OCI-LY7 (cell line): ENCODE results near the gene UBE2J1. TPM values are rescaled to one million over a fixed set of nuclear protein-coding genes. Genes with fewer than 3 reads are reported as not detected.

ENCODE experiments used
- BruUV-seq: library from RNA; stranded (reverse); fragments of 400-500 nt; replicated peaks from 2 replicates; lab custom pipeline; 2021; lab: Mats Ljungman, UMichigan
- CTCF ChIA-PET: fragments of 300-600 bp; sonication (Branson Sonifier 250); formaldehyde crosslinking; loops from one replicate; lab custom pipeline; 2022; ENCODE audit warnings: antibody characterized with exemption; ENCODE audit not compliant: unreplicated experiment; lab: Charles Lee
- POLR2A ChIA-PET: fragments of 300-600 bp; sonication (Branson Sonifier 250); formaldehyde crosslinking; loops from one replicate; lab custom pipeline; 2022; ENCODE audit warnings: antibody characterized with exemption; lab: Charles Lee
- DNase-seq: peaks from one replicate; pipeline ENCODE4 v3.0.0-alpha.2; 2015; ENCODE audit warnings: low spot score
- H2AFZ ChIP-seq: fragments of 200-600 bp; sonication (generic), shearing (Covaris generic); 2 replicates; pipeline ENCODE4 v1.6.1; 2014; ENCODE audit warnings: mild to moderate bottlenecking, antibody characterized with exemption, low read length, moderate library complexity
- H3K27ac ChIP-seq: fragments of 200-600 bp; sonication (generic); 2 replicates; pipeline ENCODE4 v1.5.1; 2014; ENCODE audit warnings: mixed run types, low read depth, mild to moderate bottlenecking, moderate library complexity, low read length, inconsistent platforms; ENCODE audit not compliant: poor library complexity, severe bottlenecking
- H3K36me3 ChIP-seq: fragments of 200-600 bp; sonication (generic); 2 replicates; pipeline ENCODE4 v1.6.1; 2014; ENCODE audit warnings: mild to moderate bottlenecking, antibody characterized with exemption, low read length, moderate library complexity, mixed read lengths; ENCODE audit not compliant: insufficient read depth
- H3K4me1 ChIP-seq: fragments of 200-600 bp; sonication (generic); 2 replicates; pipeline ENCODE4 v1.5.1; 2014; ENCODE audit warnings: mild to moderate bottlenecking, low read length; ENCODE audit not compliant: insufficient read depth, poor library complexity, severe bottlenecking
- H3K4me2 ChIP-seq: fragments of 200-600 bp; sonication (generic); 2 replicates; pipeline ENCODE4 v1.6.1; 2014; ENCODE audit warnings: mild to moderate bottlenecking, low read length
- H3K4me3 ChIP-seq: fragments of 200-600 bp; sonication (generic); 2 replicates; pipeline ENCODE4 v1.5.1; 2014; ENCODE audit warnings: mild to moderate bottlenecking, low read depth, low read length; ENCODE audit not compliant: poor library complexity, severe bottlenecking
- H3K79me2 ChIP-seq: fragments of 200-600 bp; sonication (generic); 2 replicates; pipeline ENCODE4 v1.6.1; 2016; ENCODE audit warnings: low read depth, mild to moderate bottlenecking, low read length, moderate library complexity, mixed read lengths; ENCODE audit not compliant: insufficient read depth
- H3K9me2 ChIP-seq: fragments of 200-600 bp; sonication (generic); 2 replicates; pipeline ENCODE4 v1.6.1; 2016; ENCODE audit warnings: mild to moderate bottlenecking, low read length, mixed read lengths; ENCODE audit not compliant: insufficient read depth
- H3K9me3 ChIP-seq: fragments of 200-600 bp; sonication (generic); 2 replicates; pipeline ENCODE4 v1.6.1; 2014; ENCODE audit warnings: mild to moderate bottlenecking, mixed run types, low read length, mixed read lengths
- H4K20me1 ChIP-seq: fragments of 200-600 bp; sonication (generic); 2 replicates; pipeline ENCODE4 v1.6.1; 2014; ENCODE audit warnings: mild to moderate bottlenecking, antibody characterized with exemption, low read length, moderate library complexity, mixed read lengths; ENCODE audit not compliant: insufficient read depth
- EZH2phosphoT487 ChIP-seq: fragments of 200-600 bp; sonication (generic); IDR thresholded peaks from 2 replicates; pipeline ENCODE4 v1.6.1; 2018; ENCODE audit warnings: low read depth, borderline replicate concordance, mild to moderate bottlenecking, mixed run types, antibody characterized with exemption, low read length, moderate library complexity, mixed read lengths
- intact Hi-C: fragments of 100-400 bp; cut with micrococcal nuclease; formaldehyde crosslinking; loops from one replicate; pipeline ENCODE4 v1.10.0; 2022; ENCODE audit not compliant: unreplicated experiment
- total RNA-seq, 2 experiments: library from RNA; depleted of rRNA in 1 of 2; stranded (reverse); fragments of >200 nt in 1 of 2; shearing (Covaris generic) in 1 of 2; gene quantifications; 2 replicates each; pipeline ENCODE4 v1.2.3, GENCODE V29; 2014 to 2022
- TF ChIP-seq, protein P1 (sequence below): fragments of 200-600 bp; sonication (generic); conservative IDR thresholded peaks from 2 replicates; pipeline ENCODE4 v1.5.1; 2014; ENCODE audit warnings: mild to moderate bottlenecking, antibody characterized with exemption, low read length, moderate library complexity, mixed read lengths

The UBE2J1 gene
- total RNA-seq, 2 experiments from 2014 or later, result 117 to 243 TPM

- Histone ChIP-seq H2AFZ (peak overlapping the region; percentile 22; the same call in 1 of the 2 replicates), H3K9me3 (peaks cover 5% of the 10 kb centered on the region; the same call in 1 of the 2 replicates), H3K79me2 (peaks cover 13% of the 10 kb centered on the region; the same call in 1 of the 2 replicates), H3K27ac (peak overlapping the region; percentile 83), H3K4me3 (peak overlapping the region; percentile 56), H4K20me1 (no peaks in the 10 kb centered on the region), H3K9me2 (no peaks in the 10 kb centered on the region), H3K4me1 (peaks cover 56% of the 10 kb centered on the region), H3K4me2 (peak overlapping the region; percentile 86), H3K36me3 (peaks cover 6% of the 10 kb centered on the region; the same call in 1 of the 2 replicates)
- BruUV-seq, result TSS peak; percentile 89
- TF ChIP-seq, protein P1, sequence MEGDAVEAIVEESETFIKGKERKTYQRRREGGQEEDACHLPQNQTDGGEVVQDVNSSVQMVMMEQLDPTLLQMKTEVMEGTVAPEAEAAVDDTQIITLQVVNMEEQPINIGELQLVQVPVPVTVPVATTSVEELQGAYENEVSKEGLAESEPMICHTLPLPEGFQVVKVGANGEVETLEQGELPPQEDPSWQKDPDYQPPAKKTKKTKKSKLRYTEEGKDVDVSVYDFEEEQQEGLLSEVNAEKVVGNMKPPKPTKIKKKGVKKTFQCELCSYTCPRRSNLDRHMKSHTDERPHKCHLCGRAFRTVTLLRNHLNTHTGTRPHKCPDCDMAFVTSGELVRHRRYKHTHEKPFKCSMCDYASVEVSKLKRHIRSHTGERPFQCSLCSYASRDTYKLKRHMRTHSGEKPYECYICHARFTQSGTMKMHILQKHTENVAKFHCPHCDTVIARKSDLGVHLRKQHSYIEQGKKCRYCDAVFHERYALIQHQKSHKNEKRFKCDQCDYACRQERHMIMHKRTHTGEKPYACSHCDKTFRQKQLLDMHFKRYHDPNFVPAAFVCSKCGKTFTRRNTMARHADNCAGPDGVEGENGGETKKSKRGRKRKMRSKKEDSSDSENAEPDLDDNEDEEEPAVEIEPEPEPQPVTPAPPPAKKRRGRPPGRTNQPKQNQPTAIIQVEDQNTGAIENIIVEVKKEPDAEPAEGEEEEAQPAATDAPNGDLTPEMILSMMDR, result no peak
- no peak for TF ChIP-seq EZH2phosphoT487
- POLR2A ChIA-PET, result interaction anchor here (0.6 to 3.8 kb wide), 12 partner anchors 9 to 77 kb away, joined by 3 to 26 read pairs (median 5); no protein-coding TSS in a partner anchor
- intact Hi-C loops, result loop anchor here (1.0 kb wide), 1 partner anchor 25 kb away; the partner anchor contains the start of gene RRAGD
- CTCF ChIA-PET, result no interaction called here
- peak; percentile 90 for DNase-seq
These were observed 35.1 kb upstream of the UBE2J1 start for GRCh38 chr6:89387516-89388201.

GRCh38 chr6:89386917-89387491, 34.5 kb upstream of the UBE2J1 start:
- H2AFZ ChIP-seq, result peak overlapping the region; percentile 22; the same call in 1 of the 2 replicates
- no TSS peak for BruUV-seq
- CTCF ChIA-PET, result no interaction called here
- H3K9me3 ChIP-seq, result peaks cover 5% of the 10 kb centered on the region; the same call in 1 of the 2 replicates
- H3K9me2 ChIP-seq, result no peaks in the 10 kb centered on the region
- peak overlapping the region; percentile 83 for H3K27ac ChIP-seq
- peak overlapping the region; percentile 56 for H3K4me3 ChIP-seq
- peaks cover 11% of the 10 kb centered on the region; the same call in 1 of the 2 replicates for H3K79me2 ChIP-seq
- intact Hi-C loops, result loop anchor here (1.0 kb wide), 1 partner anchor 25 kb away; the partner anchor contains the start of gene RRAGD
- DNase-seq, result no peak
- H3K4me2 ChIP-seq, result peak overlapping the region; percentile 86
- peaks cover 54% of the 10 kb centered on the region for H3K4me1 ChIP-seq
- peaks cover 6% of the 10 kb centered on the region; the same call in 1 of the 2 replicates for H3K36me3 ChIP-seq
- TF ChIP-seq, protein P1, result no peak
- TF ChIP-seq EZH2phosphoT487, result no peak
- POLR2A ChIA-PET, result interaction anchor here (0.8 to 3.8 kb wide), 9 partner anchors 8 to 76 kb away, joined by 3 to 26 read pairs (median 6); no protein-coding TSS in a partner anchor
- no peaks in the 10 kb centered on the region for H4K20me1 ChIP-seq
